ENCODE measurements around the gene GOLGA8S. TPM values are rescaled to one million over a fixed set of nuclear protein-coding genes. Genes with fewer than 3 reads are reported as not detected.

Gene GOLGA8S
- total and polyA plus RNA-seq, 10 of the 15 experiments (the other 5 are each of a cell fraction or from before 2014, with no cell fraction given) = 0.01 to 0.04 (median 0.03) TPM; not detected in 7

DNA sequence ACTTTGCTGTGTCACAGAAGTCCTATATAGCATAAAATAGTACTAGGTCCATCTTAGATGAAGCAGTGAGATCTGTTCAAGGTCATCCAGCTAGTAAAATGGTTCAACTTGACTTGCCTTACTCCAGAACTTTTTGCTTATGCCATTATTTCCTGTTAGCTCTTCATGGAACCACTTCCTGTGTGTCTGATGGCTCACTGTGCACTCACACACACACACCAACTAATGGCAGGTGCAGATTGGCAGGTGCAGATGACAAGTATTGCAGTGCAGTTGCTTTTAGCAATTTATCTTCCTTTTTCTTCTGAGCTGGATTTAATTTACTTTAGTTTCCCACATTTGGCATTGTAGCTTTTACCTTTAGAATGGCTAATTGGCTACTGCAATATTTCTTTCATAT, 29.8 kb downstream of the GOLGA8S start:
- Histone ChIP-seq H3K36me3 (ENCODE audit: control insufficient read depth in 2 of 2, insufficient read depth in 2 of 2, low read length in 1 of 2) (no peaks in the 10 kb centered on the region), H3K4me2 (ENCODE audit: control insufficient read depth, insufficient read depth) (no peak overlapping the region), H3K79me2 (ENCODE audit: control insufficient read depth, insufficient read depth, low read length) (no peaks in the 10 kb centered on the region), H3K9ac (ENCODE audit: control insufficient read depth, insufficient read depth, low read length) (no peak overlapping the region), H3K9me3 (replicated peaks; ENCODE audit: control insufficient read depth, insufficient read depth, low read length) (no peaks in the 10 kb centered on the region), H4K20me1 (ENCODE audit: control insufficient read depth, insufficient read depth) (no peaks in the 10 kb centered on the region), H3K4me1 (ENCODE audit: control insufficient read depth, insufficient read depth, low read length) (no peaks in the 10 kb centered on the region), H2AFZ (ENCODE audit: control insufficient read depth, low read depth, low read length) (no peak overlapping the region), H3K27me3 (replicated peaks in 1 of 2; ENCODE audit: control insufficient read depth in 2 of 2, insufficient read depth in 2 of 2, low read length in 1 of 2) (no peaks in the 10 kb centered on the region), H3K4me3 (no peak overlapping the region), H3K27ac (ENCODE audit: control insufficient read depth, insufficient read depth) (no peak overlapping the region)
- RAD21 ChIA-PET (ENCODE audit: unreplicated experiment) = no interaction called here
- TF ChIP-seq NFYA (IDR thresholded peaks at IDR 0.05; ENCODE audit: borderline replicate concordance, low read depth, low read length) = no peak
- no peak for TF ChIP-seq E4F1 (IDR thresholded peaks at IDR 0.05; ENCODE audit: borderline replicate concordance, partially characterized antibody)
- no peak for TF ChIP-seq KAT2A (conservative IDR thresholded peaks at IDR 0.05; ENCODE audit: control insufficient read depth, low read depth, low read length)
- no peak for TF ChIP-seq TCF7 (IDR thresholded peaks at IDR 0.05; ENCODE audit: borderline replicate concordance)
- no peak for TF ChIP-seq CBFB (IDR thresholded peaks at IDR 0.05; ENCODE audit: low read depth)
- no peak for TF ChIP-seq USF1 (IDR thresholded peaks at IDR 0.05; ENCODE audit: borderline replicate concordance, extremely low read length, insufficient read depth, low read depth, low read length)
- no peak for TF ChIP-seq POLR2AphosphoS2 (IDR thresholded peaks at IDR 0.05; ENCODE audit: low read depth, low read length)
- no peak for TF ChIP-seq SREBF2 (IDR thresholded peaks at IDR 0.05; ENCODE audit: low read length)
- TF ChIP-seq CBX3 (IDR thresholded peaks at IDR 0.05; ENCODE audit: borderline replicate concordance, low read depth) = no peak
- no peak for TF ChIP-seq ZNF622 (IDR thresholded peaks at IDR 0.05)
- TF ChIP-seq ZNF24 (IDR thresholded peaks at IDR 0.05) = no peak
- no peak for TF ChIP-seq ASH2L (IDR thresholded peaks at IDR 0.05; ENCODE audit: borderline replicate concordance, low read depth)
- TF ChIP-seq TCF12 (IDR thresholded peaks at IDR 0.05; ENCODE audit: low read depth, low read length) = no peak
- TF ChIP-seq GATAD2B (conservative IDR thresholded peaks at IDR 0.05; ENCODE audit: low read depth) = no peak
- TF ChIP-seq REST (IDR thresholded peaks at IDR 0.05; ENCODE audit: low read depth, low read length) = no peak
- no peak for TF ChIP-seq SUZ12 (IDR thresholded peaks at IDR 0.05; ENCODE audit: unreplicated experiment)
- no peak for TF ChIP-seq ZNF217 (IDR thresholded peaks at IDR 0.05)
- TF ChIP-seq, protein P1, sequence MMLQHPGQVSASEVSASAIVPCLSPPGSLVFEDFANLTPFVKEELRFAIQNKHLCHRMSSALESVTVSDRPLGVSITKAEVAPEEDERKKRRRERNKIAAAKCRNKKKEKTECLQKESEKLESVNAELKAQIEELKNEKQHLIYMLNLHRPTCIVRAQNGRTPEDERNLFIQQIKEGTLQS (IDR thresholded peaks at IDR 0.05; ENCODE audit: borderline replicate concordance, extremely low read depth, low read depth, low read length) = no peak
- in situ Hi-C loops (cut with MboI) = no loop called here
- POLR2A ChIA-PET = no interaction called here
- DNase-seq (ENCODE audit: low read depth, low spot score) (no peak), ATAC-seq (no peak), FAIRE-seq (no peak)
- SMC1A ChIA-PET (ENCODE audit: uncharacterized antibody, unreplicated experiment) = no interaction called here
- intact Hi-C loops (cut with micrococcal nuclease; ENCODE audit: unreplicated experiment) = no loop called here
- BruUV-seq (replicated peaks) = no TSS peak
- CTCF ChIA-PET = no interaction called here
